Germinal center (tissue), 1 donor: Measurements from ENCODE around the gene PRDX1.
"Not testable (repeated sequence)": the region's sequence is repeated elsewhere in the genome, so short reads cannot be mapped to it uniquely, and the experiment has no call there.

Experiments
- DNase-seq: peaks from one replicate; pipeline ENCODE4 v3.0.0; 2012; ENCODE audit warnings: mixed read lengths, low spot score

Gene PRDX1

DNA sequence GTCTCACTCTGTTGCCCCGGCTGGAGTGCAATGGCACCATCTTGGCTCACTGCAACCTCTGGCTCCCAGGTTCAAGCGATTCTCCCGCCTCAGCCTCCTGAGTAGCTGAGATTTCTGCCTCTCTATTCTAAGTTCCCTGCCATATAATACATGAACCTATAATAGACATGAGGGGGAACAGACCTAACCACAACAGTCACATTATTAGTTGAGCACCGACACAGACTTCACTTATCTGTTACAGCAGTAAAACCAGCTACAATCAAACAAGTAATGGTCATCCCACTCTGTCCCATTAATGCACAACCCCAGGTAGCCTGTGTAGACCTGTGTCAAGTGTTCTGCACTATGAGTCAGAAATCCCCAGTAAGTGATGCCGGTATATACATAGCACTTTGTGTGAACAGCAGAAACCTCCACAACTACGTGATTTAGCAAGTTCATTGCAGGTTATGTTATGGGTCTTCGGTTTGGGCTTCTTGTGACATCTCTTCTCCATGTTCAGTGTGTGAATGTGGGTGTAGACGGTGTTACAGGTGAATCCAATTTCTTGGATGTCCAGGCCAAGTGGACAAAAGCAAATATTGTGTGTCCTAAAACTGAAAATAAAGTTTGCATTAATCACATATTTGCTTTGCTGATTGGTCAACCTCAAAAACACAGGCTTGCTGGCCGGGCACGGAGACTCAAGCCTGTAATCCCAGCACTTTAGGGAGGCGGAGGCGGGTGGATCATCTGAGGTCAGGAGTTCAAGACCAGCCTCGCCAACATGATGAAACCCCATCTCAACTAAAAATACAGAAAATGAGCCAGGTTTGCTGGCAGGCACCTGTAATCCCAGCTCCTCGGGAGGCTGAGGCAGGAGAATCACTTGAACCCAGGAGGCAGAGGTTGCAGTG is 18.0 kb downstream of the PRDX1 start:
- no peak for DNase-seq

- no peak for DNase-seq
Measured at GRCh38 chr1:45501505-45501859, 20.2 kb downstream of the PRDX1 start.

DNA sequence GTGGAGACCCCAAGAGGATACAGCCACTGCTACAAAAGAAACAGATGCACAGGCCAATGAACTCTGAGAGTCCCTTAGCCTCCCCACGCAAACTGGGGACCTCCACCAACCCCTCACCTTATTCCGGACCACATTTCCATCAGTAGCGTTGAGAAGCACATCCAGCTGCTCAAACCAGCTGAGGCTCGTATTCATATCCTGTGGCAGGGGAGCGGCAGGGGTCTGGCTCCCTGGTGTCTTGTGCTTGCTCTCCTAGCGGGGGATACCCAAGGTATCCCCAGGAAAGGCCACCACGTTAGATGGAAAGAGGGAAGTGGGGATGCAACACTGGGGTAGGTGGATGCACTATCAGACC is 22.3 kb downstream of the PRDX1 start:
- peak; percentile 28 for DNase-seq

DNA sequence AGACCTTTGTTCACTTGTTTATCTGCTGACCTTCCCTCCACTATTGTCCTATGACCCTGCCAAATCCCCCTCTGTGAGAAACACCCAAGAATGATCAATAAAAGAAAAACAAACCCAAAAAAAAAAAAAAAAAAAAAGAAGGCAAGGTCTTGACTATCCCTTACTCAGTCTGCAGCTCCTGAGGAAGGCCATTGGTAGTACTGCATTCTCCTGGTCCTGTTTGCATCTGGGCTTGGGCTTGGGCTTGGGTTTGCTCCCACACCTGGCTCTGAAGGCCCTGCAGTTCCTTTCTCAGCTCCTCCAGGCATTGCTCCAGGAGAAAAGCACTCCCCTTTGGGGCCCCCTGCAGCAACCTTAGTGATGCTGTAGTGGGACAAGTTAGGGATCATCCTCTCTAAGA is 23.4 kb downstream of the PRDX1 start:
- no peak for DNase-seq

GRCh38 chr1:45493116-45493697 is 28.5 kb downstream of the PRDX1 start:
- peak; percentile 55 for DNase-seq

DNA sequence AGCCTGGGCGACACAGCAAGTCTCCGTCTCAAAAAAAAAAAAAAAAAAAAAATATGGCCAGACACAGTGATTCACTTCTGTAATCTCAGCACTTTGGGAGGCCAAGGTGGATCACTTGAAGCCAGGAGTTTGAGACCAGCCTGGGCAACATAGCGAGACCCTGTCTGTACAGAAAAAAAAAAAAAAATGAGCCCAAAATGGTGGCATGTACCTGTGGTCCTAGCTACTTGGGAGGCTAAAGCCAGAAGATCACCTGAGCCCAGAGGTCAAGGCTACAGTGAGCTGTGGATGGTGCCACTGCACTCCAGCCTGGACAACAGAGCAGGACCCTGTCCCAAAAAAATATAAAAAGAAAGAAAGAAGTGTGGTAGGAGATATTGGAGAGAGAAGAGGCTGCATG is 29.0 kb downstream of the PRDX1 start:
- DNase-seq, result no peak

DNA sequence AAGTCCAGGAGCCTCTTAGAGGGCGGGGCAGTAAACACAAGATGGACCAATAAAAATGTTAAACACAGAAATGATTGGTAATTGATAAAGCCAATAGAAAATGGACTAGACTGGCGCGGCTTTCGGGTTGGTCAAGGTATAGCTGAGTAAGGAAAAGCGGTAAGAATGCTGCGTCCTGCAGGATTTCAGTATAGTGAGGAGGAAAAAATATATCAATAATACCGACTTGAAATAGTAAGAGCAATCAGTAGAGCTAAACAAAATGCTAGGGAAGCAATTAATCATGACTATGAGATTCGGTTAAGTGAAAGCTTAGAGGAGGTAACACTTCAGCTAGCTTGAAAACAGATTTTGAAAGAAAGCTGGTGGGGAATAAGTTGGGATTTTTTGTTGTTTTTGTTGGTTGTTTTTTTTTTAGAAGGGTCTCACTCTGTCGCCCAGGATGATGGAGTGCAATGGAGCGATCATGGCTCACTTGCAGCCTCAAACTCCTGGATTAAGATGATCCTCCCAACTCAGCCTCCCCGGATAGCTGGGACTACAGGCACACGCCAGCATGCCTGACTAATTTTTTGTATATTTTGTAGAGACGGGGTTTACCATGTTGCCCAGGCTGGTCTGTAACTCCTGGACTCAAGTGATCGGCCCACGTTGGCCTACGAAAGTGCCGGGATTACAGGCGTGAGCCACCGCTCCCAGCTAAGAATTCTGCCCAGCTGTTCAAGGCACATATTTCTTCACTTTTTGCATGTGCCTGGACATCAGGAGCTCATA is 30.0 kb downstream of the PRDX1 start:
- DNase-seq, result no peak

DNA sequence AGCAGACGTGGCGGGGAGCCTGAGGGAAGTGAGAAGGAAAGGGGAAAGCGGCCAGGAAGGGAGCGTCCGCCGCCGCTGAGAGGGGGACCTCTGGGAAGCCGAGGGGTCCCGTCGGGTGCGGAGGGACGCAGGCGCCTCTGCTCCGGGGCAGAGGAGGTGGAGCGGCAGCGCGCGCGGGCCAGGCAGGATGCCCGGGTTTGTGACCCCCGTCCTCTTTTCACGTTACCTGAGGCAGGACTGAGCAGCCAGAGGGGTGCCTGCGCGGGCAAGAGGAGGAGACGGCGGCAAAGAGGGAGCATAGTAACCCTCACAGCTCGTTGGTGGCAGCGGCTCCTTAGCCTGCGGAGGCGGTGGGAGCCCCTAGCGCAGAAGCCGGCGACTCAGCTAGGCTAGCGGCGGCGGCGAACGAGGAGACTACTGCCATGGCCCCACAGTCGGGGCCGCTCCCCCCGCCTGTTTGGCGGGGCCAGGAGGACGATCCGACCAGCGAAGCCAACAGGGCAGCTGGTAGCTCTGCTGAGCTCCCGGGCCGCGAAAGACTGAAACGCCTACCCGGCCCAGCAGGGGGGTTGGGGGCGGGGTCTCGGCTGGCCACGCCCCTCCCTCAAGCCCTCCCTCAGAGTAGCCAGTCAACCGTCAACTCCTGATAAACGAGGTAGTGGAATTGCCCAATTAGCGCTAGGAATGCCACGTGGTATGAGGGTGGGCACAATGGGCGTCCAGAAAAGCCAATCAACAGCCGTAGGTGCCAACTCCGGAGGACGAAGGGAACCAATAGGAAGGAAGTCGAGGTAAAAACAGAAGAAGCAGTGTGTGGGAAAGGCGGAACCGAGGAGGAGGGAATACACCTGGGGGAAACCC is 30.8 kb downstream of the PRDX1 start, which contains the start of gene TESK2:
Gene TESK2 (minus strand): TSS at position 538 of the 861 bp plus-strand sequence. CDS start 33,378 bp downstream, outside the sequence.
- DNase-seq, result peak; percentile 98

DNA sequence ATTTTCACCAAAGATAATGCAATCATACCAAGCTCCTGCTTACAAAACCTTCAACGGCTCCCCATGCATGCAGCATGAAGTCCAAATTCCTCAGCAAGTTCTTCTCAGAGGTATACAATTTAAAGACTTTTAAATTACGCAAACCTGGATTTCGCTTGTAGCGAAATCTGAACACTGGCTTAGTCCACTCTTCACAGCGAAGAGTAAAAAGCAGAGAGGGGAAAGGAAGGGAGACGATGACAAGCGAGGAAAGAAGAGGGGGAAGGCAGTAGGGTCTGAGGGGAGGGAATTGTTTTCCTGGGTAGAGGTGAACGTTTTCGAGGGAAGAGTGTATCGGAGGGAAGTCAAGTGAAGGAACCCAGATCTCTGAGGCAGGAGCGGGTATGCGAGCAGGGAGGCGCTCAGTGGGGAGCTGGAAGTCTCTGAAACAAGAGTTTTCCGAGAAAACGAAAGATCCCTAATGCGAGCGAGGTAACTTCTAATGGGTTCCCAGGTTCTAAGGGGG is 31.5 kb downstream of the PRDX1 start:
- DNase-seq, result no peak

- DNase-seq, result not testable (repeated sequence)
Measured at GRCh38 chr1:45489379-45489778, 32.3 kb downstream of the PRDX1 start.

DNA sequence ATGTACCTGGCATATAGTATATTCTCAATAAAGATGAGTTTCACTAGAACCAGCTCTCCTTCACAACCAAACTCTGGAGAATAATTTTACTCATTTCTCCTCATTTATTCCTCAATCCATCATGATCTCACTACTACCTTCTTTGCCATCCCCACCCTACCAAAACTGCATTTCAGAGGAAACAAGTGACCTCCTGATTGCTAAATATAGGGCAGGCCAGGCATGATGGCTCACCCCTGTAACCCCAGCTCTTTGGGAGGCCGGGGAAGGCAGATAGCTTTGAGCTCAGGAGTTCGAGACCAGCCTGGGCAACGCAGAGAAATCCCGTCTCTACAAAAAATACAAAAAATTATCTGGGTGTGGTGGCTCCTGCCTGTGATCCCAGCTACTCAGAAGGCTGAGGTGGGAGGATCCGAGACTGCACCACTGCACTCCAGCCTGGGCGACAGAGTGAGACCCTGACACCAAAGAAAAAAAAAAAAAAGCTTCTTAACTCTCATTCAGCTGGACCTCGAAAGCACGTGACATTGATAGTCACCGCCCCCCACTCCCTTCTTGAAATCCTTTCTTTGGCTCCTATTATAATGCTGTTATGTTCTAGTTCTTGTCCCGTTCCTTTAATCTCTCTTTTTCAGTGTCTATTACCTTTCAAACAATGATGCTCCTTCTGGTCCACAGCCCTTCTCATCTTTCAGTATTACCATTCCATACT is 32.9 kb downstream of the PRDX1 start:
- DNase-seq, result no peak

DNA sequence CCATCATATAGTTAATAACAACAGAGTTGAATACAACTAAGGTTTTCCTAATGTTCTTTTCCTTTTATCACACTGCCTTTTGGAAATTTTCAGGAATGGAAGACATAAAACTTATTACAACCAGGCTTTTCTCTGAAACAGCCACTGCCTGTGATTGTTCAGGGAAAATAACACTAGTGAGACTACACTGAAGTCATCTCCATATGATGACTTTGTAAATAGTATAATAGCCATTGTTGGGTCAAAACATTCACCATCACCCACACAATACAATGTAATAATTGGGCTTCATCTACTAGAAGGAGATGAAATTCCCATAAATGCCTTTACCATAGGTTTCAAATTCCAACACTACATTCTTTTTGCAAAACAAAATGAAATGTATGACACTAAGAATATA is 35.7 kb downstream of the PRDX1 start:
- DNase-seq, result no peak

DNA sequence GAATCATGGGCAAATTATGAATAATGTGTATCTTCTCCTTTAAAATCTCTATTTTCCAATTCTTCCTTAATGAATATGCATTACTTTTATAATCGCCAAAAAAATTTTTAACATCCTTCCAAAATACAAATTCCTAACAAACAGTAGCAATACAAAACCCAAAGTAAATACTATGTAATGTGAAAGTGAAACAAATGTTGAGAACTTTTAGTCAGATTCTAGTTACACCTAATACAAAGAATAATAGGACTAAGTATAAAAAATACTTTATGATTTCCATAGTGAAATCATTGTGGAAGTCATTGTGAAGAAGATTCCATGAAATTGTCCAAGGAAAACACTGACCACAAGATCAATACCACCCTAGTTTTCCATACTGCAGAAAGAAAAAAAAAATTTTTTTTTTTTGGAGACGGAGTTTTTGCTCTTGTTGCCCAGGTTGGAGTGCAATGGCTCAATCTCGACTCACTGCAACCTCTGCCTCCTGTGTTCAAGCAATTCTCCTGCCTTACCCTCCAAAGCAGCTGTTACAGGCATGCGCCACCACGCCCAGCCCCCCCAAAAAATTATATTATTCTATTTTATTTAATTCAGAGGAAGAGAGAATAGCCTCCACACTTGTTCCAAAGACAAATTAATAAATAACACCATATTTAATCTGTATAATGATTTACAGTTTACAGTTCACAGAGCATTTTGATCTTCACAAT is 42.5 kb downstream of the PRDX1 start:
- DNase-seq, result no peak

- no peak for DNase-seq
Measured at GRCh38 chr1:45478121-45478814, 43.4 kb downstream of the PRDX1 start.

DNA sequence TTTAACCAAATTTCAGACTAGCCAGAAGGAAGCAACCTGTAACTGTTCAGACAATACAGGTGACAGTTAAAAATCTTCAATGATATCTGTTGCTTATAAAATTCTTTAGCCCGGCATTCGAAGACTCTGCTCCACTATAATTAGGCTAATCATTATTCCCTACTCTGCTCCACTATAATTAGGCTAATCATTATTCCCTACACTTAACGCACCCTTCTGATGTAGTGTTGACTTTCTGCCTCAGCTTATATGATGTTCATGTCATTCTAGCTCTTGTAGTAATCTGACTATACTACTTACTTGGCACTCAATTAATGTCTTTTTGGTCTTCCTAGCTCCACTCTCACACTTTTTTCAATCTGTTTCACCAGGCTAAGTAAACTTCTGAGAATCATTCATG is 44.0 kb downstream of the PRDX1 start:
- DNase-seq, result no peak

- not testable (repeated sequence) for DNase-seq
Measured at GRCh38 chr1:45474194-45474593, 47.5 kb downstream of the PRDX1 start.

DNA sequence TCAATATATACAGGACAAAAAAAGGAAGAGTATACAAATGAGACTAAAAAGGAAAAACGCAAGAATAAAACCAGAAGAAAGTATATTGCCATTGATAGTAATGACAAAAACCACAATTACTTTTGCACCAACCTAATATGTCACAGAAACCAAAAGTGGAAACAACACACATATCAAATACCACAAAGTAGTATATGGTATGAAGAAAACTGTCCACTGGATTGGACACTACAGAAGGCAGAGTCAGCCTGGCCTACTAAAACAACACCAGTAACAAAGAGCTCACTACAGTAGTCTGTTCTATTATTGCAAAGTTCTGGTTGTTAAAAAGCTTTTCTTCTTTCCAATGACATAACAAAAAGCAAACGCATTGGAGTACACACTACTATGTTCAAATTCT is 48.4 kb downstream of the PRDX1 start:
- DNase-seq, result no peak

GRCh38 chr1:45470306-45470798 is 51.3 kb downstream of the PRDX1 start:
- no peak for DNase-seq

DNA sequence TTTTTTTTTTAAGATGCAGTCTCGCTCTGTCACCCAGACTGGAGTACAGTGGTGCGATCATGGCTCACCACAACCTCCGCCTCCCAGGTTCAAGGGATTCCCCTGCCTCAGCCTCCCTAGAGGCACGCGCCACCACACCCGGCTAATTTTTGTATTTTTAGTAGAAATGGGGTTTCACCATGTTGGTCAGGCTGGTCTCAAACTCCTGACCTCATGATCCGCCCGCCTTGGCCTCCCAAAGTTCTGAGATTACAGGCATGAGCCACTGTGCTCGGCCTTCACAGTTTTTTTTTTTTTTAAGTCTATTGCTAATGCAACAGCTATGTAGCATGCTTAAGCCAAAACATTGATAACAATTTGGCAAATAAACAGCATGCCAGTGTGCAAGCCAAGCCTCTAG is 54.3 kb downstream of the PRDX1 start:
- not testable (repeated sequence) for DNase-seq

DNA sequence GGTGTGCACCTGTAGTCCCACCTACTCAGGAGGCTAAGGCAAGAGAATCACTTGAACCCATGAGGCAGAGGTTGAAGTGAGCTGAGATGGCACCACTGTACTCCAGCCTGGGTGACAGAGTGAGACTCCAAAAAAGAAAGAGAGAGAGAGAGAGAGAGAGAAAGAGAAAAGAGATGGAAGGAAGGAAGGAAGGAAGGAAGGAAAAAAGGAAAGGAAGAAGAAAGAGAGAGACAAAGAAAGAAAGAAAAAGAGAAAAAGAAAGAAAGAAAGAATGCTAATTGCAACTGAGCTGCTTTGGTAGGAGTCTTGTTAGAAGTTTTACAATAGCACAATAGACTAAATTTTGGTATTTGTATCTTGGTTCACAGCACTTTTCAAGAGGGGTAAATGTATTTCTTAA is 56.4 kb downstream of the PRDX1 start:
- no peak for DNase-seq
